ENCODE data around the gene NTNG1.
"Not testable (repeated sequence)": the region's sequence is repeated elsewhere in the genome, so short reads cannot be mapped to it uniquely, and the experiment has no call there.

Gene NTNG1

DNA sequence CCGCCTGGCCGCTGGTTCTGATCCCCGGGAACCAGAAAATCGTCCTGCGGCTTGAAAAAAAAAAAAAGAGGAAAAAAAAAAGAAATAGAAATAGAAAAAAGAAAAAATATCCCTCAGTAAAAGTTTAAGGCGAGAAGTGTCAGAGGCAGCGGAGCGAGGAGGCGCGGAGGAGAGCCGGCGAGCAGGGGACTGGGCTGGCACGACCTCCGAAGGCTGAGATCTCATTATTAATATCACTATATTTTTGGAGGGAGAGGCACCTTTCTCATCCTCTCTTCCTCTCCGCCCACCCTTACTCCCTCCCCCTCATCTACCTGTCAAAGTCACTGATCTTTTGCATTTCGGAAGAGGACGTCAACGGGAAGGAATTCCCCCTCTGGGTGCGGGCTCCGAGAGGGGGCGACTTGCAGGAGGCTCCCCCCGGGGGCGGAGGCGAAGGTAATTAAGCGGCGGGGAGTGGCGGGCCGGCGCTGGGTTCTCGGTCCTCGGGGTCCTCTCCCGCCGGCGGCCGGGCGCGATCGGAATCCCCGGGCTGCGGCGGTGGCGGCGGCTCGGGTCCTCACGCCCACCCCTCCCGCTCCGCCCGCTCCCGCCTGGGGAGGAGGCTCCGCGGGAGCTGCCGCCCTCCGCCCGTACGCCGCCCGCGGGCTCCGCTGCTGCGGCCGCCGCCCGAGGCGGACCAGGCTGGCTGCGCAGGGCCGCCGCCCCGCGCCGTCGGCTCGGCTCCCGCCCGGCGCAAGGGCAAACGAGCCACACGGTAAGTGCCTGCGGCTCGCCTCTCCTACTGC lies at the start of gene NTNG1:
Gene NTNG1 (plus strand): TSS at position 337 of the 788 bp plus-strand sequence.
- no peak for DNase-seq (ENCODE audit: low read depth)

DNA sequence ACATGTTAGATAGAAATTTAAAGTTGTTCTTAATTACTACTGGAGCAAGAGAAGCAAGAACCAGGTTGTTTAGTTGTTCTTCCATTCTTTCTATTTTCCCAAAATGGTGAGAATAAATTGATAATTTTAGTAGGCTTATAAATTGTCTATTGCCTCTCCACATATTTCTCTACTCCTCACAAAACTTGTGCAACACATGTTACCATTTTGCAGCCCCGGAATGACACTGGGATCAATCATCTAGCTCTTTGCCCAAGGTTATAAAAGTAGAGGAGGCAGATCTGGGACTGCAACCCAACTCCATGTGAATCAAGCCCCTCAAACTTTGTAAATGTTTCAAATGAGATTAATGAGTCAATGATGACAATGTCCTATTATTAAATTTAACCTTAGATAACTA lies 49.4 kb upstream of the NTNG1 start:
- DNase-seq (ENCODE audit: low read depth) = no peak

DNA sequence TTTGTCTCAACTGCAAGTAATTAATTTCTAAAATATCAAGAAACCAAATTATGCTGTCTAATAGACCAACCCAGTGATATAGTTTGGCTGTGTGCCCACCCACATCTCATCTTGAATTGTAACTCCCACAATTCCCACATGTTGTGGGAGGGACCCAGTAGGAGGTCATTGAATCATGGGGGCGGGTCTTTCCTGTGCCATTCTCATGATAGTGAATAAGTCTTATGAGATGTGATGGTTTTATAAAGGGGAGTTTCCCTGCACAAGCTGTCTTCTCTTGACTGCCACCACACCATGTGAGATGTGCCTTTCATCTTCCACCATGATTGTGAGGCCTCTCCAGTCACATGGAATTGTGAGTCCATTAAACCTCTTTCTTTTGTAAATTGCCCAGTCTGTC lies 47.4 kb upstream of the NTNG1 start:
- not testable (repeated sequence) for DNase-seq (ENCODE audit: low read depth)

DNA sequence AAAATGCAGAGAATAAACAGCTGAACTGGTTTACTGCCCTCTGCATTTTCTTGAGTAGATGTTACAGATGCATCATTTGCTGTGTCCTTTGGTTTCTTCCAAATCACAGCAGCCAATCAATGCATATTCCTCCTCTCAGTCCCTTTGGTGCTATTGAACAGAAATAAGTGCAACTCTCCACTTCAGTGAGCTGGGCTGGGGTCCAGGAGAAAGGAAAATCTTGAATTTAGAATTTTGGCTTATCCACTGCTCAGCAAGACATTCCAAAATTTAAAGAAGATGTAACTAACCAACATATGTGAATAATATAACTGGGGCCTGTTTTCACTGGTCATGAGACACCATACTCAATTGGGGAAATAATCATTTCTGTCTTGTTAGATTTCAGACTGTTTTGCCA lies 45.2 kb upstream of the NTNG1 start:
- no peak for DNase-seq (ENCODE audit: low read depth)

DNA sequence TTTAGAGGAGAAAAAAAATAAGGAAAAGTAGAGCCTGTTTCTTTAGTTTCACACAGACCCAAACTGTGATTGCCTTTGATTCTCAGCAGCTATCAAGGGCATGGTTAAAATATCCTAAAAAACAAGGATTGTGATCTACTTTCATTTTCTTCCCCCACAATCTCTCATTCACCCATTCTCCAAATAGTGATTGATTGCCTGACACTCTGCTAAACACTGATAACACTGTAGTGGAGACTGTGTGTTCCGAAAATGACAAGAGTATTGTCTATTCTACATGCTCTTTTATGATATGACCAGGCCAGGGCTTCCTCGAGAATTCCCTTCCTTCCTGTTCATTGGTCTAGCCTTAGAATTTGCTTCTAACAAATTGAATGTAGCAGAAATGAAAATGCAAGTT lies 44.1 kb upstream of the NTNG1 start:
- no peak for DNase-seq (ENCODE audit: low read depth)

DNA sequence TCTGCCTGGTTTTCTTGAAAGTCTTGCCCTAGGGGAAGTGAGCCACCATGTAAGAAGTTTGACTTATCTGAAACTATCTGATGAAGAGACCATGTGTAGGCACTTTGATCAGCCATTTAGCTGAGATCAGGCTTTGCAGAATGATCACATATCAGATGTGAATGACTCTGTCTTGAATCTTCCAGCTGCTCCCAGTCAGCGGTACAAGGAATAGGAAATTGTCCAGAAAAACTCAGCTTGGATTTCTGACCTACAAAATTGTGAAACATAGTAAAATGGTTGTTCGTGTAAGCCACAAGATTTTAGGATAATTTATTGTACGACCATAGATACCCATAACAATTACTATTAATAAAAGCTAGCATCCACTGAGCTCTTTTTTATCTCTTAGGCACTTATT lies 41.9 kb upstream of the NTNG1 start:
- DNase-seq (ENCODE audit: low read depth) = no peak

DNA sequence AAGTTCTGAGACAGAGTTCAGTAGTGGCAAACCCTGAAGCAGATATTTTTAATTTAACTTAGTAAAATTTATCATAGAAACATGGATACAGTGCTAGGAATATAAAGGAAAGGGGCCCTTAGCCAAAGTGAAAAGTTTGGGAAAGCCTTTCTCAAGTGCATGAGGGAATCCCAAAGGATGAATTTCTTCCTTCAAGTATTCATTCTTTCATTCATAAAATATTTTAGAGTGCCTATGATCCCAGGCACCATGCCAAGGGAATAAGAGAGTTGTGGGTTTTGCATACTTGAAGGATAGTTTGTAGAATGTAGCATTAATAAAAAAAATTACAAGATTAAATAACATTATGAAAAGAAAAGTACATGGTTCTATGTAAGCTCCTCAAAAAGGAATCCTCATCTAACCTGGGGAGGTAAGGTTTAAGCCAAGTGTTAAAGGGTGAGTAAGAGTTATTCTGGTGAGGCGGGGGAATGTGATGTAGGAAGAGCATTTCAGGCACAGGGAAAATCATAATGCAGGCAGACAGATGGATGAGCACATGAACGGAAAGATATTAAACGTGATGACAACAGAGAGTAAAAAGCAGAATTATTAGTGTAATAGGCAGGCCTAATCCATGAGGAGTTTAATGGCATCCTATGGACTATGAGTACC lies 40.4 kb upstream of the NTNG1 start:
- no peak for DNase-seq (ENCODE audit: low read depth)

DNA sequence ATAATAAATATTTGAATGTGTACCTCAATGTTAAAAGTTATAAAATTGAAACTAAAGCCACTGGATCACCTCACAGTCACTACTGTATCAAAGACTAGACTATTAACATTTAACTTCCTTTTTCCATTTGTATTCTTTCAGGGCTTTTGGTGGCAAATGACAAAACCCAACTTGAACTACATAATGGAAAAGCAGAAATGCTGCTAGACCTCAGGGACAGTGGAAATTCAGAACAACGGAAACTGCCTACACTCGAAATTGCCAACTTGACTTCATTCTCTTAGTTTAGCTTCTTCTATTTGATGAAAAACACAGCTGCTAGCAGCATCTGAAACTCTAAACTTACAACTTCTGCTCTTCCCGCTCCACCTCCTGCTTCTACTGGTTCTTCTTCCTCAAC lies 34.9 kb upstream of the NTNG1 start:
- no peak for DNase-seq (ENCODE audit: low read depth)

DNA sequence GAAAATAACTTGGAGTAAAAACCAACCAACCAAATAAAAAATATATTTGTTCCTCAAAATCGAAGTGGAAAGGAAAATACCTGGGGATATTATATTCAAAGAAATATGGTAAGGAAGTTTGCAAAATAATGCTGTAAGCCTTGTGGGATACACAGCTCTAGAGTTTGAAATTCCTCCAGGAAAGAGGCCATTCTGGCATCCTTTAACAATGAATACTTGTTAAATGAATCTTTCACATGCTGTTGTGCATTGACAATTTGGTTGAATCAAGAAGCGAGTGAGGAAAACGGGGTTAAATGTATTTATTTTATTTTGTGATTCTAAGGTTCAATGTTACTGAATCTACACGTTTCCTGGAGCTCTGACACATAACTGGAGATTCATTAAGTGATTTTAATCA lies 30.5 kb upstream of the NTNG1 start:
- DNase-seq (ENCODE audit: low read depth) = no peak

DNA sequence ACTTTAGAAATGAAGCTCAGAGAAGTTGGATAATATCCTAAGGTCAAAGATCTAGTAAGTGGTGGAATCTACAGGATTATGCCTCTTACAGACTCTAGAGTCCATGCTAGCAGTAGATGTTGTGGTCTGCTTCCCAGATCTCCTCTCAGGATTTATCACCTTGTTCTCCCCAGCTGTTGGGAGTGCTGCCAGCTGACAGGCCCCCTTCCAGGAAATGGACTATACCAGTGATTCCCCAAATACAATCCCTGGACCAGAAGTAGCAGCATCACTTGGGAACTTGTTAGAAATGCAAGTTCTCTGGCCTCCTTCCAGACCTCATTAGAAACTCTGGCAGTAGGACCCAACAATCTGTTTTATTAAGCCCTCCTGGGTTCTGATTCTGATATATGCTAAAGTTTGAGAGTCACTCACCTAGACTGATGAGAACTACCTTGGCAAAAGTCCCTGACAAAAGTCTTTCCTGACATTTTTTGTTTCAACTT lies 24.5 kb upstream of the NTNG1 start:
- DNase-seq (ENCODE audit: low read depth) = no peak

DNA sequence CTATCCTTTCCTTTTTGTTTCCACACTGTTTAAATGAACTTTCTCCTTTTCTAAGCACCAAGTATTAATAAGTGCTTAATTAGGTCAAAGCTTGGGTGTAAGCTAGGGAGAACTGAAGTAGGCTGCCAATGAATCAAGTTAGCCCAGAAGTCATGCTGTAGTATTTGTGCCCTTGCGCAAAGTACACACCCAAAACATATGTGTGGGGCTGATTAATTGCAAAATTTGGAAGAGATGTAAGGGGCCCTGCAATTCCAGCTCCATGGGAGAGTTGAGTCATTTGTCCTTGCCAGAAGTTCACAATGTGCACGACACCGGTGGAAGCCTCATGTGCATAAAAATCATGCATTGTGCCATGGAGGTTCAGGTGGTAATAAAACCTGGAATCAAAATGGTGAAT lies 18.6 kb upstream of the NTNG1 start:
- DNase-seq (ENCODE audit: low read depth) = no peak

DNA sequence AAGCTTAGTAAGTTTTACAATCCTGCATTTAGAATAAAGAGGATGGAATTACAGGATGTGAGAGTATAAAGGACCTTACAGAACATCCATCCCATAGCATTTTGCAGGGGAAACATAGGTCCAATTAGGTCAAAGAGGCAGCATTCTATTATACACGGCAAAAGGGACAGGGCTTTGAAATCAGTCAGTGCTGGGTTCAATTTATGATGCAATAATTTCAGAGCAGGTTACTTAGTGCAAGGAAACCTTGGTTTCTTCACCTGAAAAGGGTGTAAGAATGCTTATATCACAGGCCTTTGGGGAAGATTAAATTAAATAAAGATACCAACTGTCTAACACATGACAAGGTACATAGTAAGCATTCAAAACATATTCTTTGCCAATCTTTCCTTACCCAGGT lies 17.1 kb upstream of the NTNG1 start:
- no peak for DNase-seq (ENCODE audit: low read depth)

DNA sequence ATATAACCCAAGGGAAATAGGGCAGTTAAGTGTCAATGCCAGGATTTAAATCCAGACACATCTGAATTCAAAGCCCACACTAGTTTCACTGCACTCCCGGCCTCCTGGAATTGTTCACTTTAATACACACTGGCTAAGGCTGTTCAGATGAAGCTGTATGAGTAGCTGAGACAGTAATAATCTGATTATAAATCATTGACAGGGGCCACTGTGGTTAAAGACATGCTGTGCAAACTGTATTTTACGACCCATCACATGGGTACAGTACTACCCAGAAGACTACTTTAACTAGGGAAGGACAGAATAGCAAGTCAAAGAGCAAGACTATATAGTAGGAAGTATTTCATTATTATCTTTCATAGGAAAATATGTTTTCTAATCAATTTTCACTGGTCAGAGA lies 16.1 kb upstream of the NTNG1 start:
- no peak for DNase-seq (ENCODE audit: low read depth)

DNA sequence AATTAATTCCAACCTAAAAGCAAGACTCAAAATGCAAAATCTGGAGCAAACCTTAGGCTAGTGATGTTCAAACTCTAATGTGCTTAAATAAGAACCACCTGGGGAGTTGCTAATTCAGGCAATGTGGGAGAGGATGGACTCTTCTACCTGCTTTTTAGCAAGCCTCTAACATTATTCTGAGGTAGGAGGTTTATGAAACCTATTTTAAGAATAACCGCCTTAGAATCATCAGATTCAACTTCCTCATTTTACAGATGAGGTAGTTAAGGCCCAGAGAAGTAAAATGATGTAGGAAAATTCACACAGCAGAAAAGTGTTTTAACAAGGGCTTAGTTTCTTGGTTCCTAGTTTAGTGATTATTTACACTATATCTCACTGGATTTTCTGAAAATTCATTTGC lies 8.6 kb upstream of the NTNG1 start:
- DNase-seq (ENCODE audit: low read depth) = no peak

DNA sequence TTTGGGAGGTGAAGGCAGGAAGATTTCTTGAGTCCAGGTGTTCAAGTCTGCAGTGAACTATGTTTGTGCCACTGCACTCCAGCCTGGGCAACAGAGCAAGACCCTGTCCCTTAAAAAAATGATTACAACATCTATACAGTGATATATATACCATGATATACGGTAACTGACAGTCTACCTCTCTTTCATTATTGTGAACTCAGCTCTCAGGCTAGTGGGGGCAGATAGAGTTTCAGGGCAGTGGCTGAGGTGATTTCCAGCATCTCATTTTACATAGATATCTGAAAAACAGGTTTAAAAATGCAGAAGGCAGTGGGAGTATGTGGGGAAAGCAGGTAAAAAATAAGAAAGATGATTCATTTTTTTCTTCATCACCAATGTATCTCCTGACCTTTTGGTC lies 8.1 kb upstream of the NTNG1 start:
- no peak for DNase-seq (ENCODE audit: low read depth)

DNA sequence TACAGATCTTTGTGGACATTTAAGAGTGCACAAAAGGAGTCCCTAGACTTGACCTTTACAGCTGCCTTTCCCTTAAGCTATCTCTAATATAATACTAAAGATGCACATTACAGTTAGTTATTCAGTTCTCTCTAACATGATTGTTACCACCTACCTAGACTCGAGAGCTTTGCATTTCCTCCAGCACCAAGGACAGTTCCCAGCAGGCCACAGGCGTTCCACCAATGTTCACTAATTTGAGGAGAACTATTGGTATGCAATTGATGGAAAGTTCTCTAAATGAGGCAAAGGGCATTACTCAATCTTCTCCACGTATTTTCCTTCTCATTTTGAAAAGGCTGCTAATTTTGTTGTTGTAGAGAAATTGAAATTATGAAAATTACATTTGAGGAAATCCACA lies 5.4 kb upstream of the NTNG1 start:
- no peak for DNase-seq (ENCODE audit: low read depth)

DNA sequence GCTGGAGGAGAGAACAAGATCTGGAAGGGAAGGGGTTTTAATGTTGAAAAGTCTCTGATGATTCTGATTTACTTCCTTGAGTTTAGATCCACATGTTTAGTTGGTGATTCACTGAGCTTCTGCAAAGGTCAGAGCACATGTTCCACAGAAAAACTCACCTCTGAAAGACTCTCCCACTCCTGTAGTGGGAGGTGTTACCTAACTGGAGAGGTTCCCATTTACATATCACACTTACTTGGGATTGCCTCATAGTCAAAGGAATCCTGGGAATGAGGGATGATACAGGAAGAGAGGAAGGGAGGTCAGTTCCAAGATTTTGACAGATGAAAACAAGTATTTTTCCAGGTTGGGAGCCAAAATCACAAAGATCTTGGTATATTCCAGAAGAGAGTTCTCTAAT lies 2.7 kb upstream of the NTNG1 start:
- no peak for DNase-seq (ENCODE audit: low read depth)

DNA sequence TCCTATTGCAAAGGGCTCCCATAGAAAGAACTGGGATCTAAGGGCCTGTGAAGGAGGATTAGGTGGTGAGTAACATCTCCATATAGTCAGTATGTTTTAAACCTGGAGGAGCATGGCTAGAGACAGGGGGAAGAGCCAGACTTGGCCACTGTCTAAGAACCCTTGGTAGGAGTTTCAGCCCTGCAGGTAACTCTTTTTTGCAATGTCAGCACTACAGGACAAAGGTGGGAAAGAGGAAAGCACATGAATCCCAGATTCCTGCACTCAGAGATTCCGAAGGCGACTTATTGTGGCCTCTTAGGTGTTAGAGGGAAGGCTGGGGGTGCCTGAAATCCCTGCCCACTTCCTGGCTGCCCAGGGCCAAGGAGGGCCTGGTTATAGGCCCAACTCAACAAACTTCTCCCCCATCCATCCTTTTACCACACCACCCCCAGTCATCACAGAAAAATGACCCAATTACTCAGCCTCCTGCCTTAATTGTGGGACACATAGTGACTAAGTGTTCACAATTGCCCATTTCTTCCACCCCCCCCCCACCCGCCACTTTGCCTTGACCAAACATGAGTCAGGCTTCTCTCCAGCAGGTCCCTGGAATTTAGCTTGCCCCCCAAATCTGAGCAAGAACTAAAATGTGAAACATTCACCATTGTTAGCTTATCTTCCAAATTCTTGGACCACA lies 1.9 kb upstream of the NTNG1 start:
- no peak for DNase-seq (ENCODE audit: low read depth)

DNA sequence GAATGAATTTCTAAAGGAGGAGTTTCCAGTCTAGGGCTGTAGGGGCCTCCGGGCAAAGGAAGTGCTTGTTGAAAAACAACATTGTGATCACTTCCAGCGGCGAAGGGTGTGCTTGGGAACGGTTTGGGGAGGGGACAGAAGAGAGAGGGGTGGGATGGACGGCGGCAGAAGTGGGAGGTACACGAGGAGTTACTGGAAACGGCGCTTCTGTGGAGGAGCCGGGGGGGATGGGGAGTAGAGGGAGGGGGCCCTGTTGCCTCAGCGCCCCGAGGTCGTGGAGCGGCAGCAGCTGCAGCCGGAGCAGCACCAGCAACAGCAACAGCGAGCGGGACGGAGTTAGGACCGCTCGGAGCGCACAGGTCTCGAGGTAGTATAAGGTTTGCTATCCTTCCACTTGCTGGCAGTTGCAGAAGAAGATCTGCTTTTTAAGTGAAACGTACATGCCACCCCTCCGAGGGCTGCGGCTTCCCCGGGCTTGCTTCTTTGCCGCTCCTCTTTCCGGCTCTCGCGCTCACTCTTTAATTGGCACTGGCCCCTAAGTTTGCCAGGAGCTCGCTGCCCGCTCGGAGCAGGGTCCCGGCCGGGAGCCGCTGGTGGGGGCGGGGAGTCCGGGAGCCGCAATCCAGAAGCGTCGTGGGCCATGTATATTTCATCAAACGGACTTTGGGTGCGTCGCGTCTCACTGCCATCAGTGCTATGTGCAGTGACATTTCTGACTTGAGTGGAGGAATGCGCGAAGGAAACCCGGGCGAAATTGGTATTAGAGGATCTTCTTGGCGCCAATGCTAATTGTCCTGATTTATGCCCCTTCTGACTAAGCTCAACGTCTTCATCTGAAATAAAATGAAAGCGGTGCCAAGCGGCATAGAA lies 771 bp upstream of the NTNG1 start:
- no peak for DNase-seq (ENCODE audit: low read depth)

DNA sequence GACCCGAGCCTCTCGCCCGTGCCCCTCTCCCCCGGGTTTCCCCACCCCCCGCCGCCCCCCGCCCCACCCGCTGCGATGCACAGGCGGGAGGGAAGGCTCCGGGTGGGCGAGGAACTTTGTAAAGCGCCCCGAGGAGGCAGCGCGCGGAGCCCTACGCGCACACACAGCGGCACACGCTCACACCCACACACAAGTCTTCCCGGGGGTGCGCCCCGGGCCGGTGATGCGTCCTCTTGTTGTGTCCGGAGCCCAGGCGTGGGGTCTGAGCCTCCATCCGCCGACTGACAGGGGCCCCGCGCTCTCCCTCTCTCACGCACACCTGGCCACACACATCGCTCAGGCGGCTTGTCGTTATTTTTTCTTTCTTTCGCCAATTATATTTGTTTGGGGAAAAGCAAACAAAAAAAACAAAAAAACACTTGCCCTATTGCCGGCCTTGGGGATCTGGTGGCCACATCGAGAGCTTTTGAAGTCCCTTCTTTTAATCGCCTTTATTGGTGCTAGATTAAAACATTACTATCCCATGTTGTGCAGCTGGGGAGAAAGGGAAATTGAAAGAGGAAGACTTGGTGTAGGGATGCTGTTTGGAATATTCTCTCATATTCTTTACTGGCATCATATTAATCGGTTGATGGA lies 770 bp downstream of the NTNG1 start:
- DNase-seq (ENCODE audit: low read depth) = no peak

DNA sequence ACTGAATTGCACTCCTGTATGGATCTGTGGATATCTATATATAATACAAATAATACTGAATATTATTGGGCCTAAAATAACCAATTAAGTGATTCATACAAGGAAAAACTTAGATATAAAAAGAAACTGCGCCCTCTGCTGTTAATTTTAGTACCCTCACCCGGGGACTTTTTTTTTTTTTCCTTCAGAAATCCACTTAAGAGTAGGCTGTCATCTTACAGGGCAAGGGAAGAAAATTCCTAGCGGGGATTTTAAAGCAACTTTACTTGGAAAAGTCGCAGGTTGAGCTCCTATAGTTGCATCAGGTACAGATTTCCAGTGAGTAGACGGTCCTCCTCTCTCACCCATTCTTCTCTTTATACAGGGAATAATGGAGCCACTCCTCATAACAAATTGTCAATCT lies 1.3 kb downstream of the NTNG1 start:
- no peak for DNase-seq (ENCODE audit: low read depth)

DNA sequence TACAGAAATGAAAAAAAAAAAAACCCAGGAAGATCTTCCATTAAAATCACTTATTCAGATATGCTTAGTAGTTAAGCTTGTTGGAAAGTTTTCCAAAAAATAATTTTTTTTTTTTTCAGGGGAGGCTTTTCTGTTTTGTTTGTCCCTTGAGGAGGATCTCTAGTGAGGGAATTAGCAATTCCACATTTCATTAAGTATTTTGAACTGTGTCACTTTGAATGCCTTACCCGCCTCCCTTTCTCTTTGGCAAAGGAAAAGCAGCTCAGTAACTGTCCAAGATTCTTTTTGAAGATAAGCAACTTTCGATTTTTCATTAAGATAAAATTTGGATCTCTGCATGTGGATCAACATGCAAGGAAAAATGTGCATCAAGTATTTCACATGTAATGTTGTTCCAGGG lies 1.8 kb downstream of the NTNG1 start:
- no peak for DNase-seq (ENCODE audit: low read depth)

All from activated T-cell treated with anti-CD3 and anti-CD28 coated beads for 48 hours (primary cell).